HepG2 (cell line): Measurements from ENCODE around the gene SMIM44. TPM values are rescaled to one million over a fixed set of nuclear protein-coding genes. Genes with fewer than 3 reads are reported as not detected.

ENCODE experiments used
- ATAD3A ChIP-seq: sonication (generic); formaldehyde crosslinking; IDR thresholded peaks from 2 replicates; pipeline ENCODE4 v1.4.0; 2020; ENCODE audit warnings: missing genetic modification reagents
- BORCS8-MEF2B ChIP-seq: sonication (generic); formaldehyde crosslinking; IDR thresholded peaks from 2 replicates; pipeline ENCODE4 v1.8.0; 2022; ENCODE audit warnings: mild to moderate bottlenecking, missing genetic modification reagents
- GFI1 ChIP-seq: sonication (generic); formaldehyde crosslinking; IDR thresholded peaks from 2 replicates; pipeline ENCODE4 v1.5.0; 2020; ENCODE audit warnings: missing genetic modification reagents, mild to moderate bottlenecking, borderline replicate concordance
- PCBP1 ChIP-seq: fragments of 200-400 bp; formaldehyde crosslinking; IDR thresholded peaks from 2 replicates; pipeline ENCODE4 v1.6.1; 2017; ENCODE audit warnings: mild to moderate bottlenecking, low read depth, low read length, borderline replicate concordance
- RBFOX2 ChIP-seq: fragments of 200-400 bp; formaldehyde crosslinking; IDR thresholded peaks from 2 replicates; pipeline ENCODE4 v1.6.1; 2017; ENCODE audit warnings: low read depth, mild to moderate bottlenecking, low read length
- REPIN1 ChIP-seq: sonication (generic); formaldehyde crosslinking; IDR thresholded peaks from 2 replicates; pipeline ENCODE4 v1.8.0; 2022; ENCODE audit warnings: missing genetic modification reagents, low read depth, mild to moderate bottlenecking, borderline replicate concordance
- SKI ChIP-seq: fragments of 450-650 bp; IDR thresholded peaks from one replicate; pipeline ENCODE4 v1.6.1; 2018; ENCODE audit warnings: mild to moderate bottlenecking; ENCODE audit not compliant: partially characterized antibody
- SMAD3 ChIP-seq: sonication (generic); formaldehyde crosslinking; IDR thresholded peaks from 2 replicates; pipeline ENCODE4 v1.4.0; 2020; ENCODE audit warnings: missing genetic modification reagents
- SOX6 ChIP-seq, 2 experiments: fragments of 450-650 bp in 1 of 2; sonication (generic) in 1 of 2; formaldehyde crosslinking in 1 of 2; IDR thresholded peaks; 2 replicates each; pipeline versions ENCODE4 v1.4.0 to v1.6.1; 2017 to 2020; ENCODE audit warnings: antibody characterized with exemption in 1 of 2, mild to moderate bottlenecking in 1 of 2, missing genetic modification reagents in 1 of 2
- YEATS4 ChIP-seq: sonication (generic); formaldehyde crosslinking; IDR thresholded peaks from 2 replicates; pipeline ENCODE4 v1.4.0; 2020; ENCODE audit warnings: missing genetic modification reagents, borderline replicate concordance
- ZNF567 ChIP-seq: sonication (generic); formaldehyde crosslinking; IDR thresholded peaks from 2 replicates; pipeline ENCODE4 v1.8.1; 2023; ENCODE audit warnings: mild to moderate bottlenecking, missing genetic modification reagents, borderline replicate concordance
- polyA plus RNA-seq, 8 experiments: library from polyadenylated mRNA; depleted of rRNA in 3 of 8; stranded (reverse) in 7 of 8; unstranded in 1 of 8; fragments of >200 nt; fragmentation: Illumina TruSeq in 4 of 8; extraction: Trizol in 4 of 8; gene quantifications; 2 replicates each; pipeline versions ENCODE4 v1.2.1 to v1.2.3, GENCODE V29; 2011 to 2016; ENCODE audit warnings: low read depth in 4 of 8, missing spikeins in 1 of 8, mixed read lengths in 1 of 8; ENCODE audit not compliant: insufficient read depth in 1 of 8
- total RNA-seq, 5 experiments: library from RNA; depleted of rRNA; stranded (reverse); fragments of >200 nt; fragmentation: Illumina TruSeq; extraction: Trizol; gene quantifications; 2 replicates each; pipeline ENCODE4 v1.2.3, GENCODE V29; 2016; ENCODE audit warnings: low read depth in 1 of 5
- TF ChIP-seq, protein P1 (sequence below): sonication (generic); formaldehyde crosslinking; IDR thresholded peaks from 2 replicates; pipeline ENCODE4 v1.4.0; 2020; ENCODE audit warnings: missing genetic modification reagents, borderline replicate concordance
- TF ChIP-seq, protein P2 (sequence below): sonication (generic); formaldehyde crosslinking; IDR thresholded peaks from 2 replicates; pipeline ENCODE4 v1.5.0; 2020; ENCODE audit warnings: missing genetic modification reagents
- TF ChIP-seq, protein P3 (sequence below): sonication (generic); formaldehyde crosslinking; IDR thresholded peaks from 2 replicates; pipeline ENCODE4 v1.4.0; 2020; ENCODE audit warnings: missing genetic modification reagents
- TF ChIP-seq, protein P4 (sequence below): IDR thresholded peaks from 2 replicates; pipeline ENCODE4 v1.6.1; 2016; ENCODE audit warnings: control low read depth
- TF ChIP-seq, protein P5 (sequence below): sonication (generic); formaldehyde crosslinking; IDR thresholded peaks from 2 replicates; pipeline ENCODE4 v1.4.0; 2020; ENCODE audit warnings: missing genetic modification reagents

The SMIM44 gene
- total and polyA plus RNA-seq, 2 of the 13 experiments (the other 11 are each of a cell fraction or from before 2014, with no cell fraction given): not detected

DNA sequence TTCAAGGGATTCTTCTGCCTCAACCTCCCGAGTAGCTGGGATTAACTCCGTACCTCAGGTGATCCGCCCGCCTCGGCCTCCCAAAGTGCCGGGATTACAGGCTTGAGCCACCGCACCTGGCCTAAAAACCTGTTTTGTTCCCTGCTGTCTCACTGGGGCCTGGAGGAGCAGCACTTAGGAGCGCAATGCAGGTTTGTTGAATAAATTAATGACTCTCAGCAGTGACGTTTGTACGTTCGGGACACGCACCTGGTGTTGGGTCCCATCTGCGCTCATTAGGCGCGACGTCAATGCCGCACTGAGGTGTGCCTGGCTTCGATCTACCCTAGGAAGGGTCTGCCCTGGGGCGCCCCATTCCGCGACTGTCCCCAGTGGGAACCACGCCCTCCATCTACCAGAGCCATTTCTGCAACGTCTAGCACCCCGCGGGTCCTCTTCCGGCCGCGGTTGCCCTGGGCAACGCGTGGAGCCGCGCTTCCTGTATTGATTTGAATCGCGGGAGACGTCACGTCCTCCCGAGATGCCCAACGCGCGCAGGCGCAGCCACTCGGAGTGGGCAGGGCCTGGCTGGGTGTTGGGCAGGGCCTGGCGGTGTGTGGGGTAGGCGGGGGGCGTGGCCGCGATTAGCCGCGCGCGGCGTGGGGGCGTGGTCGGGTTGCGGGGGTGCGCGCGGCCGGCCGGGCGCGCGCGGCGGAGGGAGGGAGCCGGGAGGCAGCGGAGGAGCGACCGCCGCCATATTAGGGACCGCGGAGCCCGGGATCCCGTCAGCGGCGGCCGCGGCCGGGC, 22.6 kb upstream of the SMIM44 start, which contains the start of gene FZR1 (continued):
- TF ChIP-seq, protein P1, sequence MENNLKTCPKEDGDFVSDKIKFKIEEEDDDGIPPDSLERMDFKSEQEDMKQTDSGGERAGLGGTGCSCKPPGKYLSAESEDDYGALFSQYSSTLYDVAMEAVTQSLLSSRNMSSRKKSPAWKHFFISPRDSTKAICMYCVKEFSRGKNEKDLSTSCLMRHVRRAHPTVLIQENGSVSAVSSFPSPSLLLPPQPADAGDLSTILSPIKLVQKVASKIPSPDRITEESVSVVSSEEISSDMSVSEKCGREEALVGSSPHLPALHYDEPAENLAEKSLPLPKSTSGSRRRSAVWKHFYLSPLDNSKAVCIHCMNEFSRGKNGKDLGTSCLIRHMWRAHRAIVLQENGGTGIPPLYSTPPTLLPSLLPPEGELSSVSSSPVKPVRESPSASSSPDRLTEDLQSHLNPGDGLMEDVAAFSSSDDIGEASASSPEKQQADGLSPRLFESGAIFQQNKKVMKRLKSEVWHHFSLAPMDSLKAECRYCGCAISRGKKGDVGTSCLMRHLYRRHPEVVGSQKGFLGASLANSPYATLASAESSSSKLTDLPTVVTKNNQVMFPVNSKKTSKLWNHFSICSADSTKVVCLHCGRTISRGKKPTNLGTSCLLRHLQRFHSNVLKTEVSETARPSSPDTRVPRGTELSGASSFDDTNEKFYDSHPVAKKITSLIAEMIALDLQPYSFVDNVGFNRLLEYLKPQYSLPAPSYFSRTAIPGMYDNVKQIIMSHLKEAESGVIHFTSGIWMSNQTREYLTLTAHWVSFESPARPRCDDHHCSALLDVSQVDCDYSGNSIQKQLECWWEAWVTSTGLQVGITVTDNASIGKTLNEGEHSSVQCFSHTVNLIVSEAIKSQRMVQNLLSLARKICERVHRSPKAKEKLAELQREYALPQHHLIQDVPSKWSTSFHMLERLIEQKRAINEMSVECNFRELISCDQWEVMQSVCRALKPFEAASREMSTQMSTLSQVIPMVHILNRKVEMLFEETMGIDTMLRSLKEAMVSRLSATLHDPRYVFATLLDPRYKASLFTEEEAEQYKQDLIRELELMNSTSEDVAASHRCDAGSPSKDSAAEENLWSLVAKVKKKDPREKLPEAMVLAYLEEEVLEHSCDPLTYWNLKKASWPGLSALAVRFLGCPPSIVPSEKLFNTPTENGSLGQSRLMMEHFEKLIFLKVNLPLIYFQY: 0 out of 2 replicates have a peak, but pooled peaks have one; percentile 38
- TF ChIP-seq ZNF567 (CRISPR knock-in tag) (peak; percentile 78; the same call in 1 of the 2 replicates), REPIN1 (peak; percentile 47; the same call in 1 of the 2 replicates), RBFOX2 (peak; percentile 50; the same call in 1 of the 2 replicates), GFI1 (CRISPR knock-in tag) (peak; percentile 14; the same call in 1 of the 2 replicates), BORCS8-MEF2B (no peak; the same call in 1 of the 2 replicates), SKI (peak; percentile 36), YEATS4 (peak; percentile 76; the same call in 1 of the 2 replicates), SMAD3 (no peak; the same call in 1 of the 2 replicates), PCBP1 (no peak), SOX6 (IDR thresholded peaks at IDR 0.05) (no peak), SOX6 (CRISPR knock-in tag; IDR thresholded peaks at IDR 0.05) (peak; percentile 23; the same call in 1 of the 2 replicates), ATAD3A (CRISPR knock-in tag) (no peak)
- TF ChIP-seq, protein P2, sequence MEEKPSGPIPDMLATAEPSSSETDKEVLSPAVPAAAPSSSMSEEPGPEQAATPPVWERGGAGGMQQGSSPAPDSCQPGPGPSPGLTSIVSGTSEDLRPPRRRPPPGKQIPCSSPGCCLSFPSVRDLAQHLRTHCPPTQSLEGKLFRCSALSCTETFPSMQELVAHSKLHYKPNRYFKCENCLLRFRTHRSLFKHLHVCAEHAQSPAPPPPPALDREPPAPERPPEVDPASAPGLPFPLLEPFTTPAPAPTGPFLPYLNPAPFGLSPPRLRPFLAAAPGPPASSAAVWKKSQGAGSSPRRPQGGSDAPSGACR (CRISPR knock-in tag): no peak
- TF ChIP-seq, protein P3, sequence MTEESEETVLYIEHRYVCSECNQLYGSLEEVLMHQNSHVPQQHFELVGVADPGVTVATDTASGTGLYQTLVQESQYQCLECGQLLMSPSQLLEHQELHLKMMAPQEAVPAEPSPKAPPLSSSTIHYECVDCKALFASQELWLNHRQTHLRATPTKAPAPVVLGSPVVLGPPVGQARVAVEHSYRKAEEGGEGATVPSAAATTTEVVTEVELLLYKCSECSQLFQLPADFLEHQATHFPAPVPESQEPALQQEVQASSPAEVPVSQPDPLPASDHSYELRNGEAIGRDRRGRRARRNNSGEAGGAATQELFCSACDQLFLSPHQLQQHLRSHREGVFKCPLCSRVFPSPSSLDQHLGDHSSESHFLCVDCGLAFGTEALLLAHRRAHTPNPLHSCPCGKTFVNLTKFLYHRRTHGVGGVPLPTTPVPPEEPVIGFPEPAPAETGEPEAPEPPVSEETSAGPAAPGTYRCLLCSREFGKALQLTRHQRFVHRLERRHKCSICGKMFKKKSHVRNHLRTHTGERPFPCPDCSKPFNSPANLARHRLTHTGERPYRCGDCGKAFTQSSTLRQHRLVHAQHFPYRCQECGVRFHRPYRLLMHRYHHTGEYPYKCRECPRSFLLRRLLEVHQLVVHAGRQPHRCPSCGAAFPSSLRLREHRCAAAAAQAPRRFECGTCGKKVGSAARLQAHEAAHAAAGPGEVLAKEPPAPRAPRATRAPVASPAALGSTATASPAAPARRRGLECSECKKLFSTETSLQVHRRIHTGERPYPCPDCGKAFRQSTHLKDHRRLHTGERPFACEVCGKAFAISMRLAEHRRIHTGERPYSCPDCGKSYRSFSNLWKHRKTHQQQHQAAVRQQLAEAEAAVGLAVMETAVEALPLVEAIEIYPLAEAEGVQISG: peak; percentile 88
- TF ChIP-seq, protein P4, sequence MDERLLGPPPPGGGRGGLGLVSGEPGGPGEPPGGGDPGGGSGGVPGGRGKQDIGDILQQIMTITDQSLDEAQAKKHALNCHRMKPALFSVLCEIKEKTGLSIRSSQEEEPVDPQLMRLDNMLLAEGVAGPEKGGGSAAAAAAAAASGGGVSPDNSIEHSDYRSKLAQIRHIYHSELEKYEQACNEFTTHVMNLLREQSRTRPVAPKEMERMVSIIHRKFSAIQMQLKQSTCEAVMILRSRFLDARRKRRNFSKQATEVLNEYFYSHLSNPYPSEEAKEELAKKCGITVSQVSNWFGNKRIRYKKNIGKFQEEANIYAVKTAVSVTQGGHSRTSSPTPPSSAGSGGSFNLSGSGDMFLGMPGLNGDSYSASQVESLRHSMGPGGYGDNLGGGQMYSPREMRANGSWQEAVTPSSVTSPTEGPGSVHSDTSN (CRISPR knock-in tag): no peak
- TF ChIP-seq, protein P5, sequence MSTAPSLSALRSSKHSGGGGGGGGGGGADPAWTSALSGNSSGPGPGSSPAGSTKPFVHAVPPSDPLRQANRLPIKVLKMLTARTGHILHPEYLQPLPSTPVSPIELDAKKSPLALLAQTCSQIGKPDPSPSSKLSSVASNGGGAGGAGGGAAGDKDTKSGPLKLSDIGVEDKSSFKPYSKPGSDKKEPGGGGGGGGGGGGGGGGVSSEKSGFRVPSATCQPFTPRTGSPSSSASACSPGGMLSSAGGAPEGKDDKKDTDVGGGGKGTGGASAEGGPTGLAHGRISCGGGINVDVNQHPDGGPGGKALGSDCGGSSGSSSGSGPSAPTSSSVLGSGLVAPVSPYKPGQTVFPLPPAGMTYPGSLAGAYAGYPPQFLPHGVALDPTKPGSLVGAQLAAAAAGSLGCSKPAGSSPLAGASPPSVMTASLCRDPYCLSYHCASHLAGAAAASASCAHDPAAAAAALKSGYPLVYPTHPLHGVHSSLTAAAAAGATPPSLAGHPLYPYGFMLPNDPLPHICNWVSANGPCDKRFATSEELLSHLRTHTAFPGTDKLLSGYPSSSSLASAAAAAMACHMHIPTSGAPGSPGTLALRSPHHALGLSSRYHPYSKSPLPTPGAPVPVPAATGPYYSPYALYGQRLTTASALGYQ (CRISPR knock-in tag): peak; percentile 23; the same call in 1 of the 2 replicates
